Activated B cell treated with CpG ODN at 0.5 μM for 24 hours (primary cell): Measurements from ENCODE around the gene NDOR1. TPM values are rescaled to one million over a fixed set of nuclear protein-coding genes. Genes with fewer than 3 reads are reported as not detected.

Experiments
- ATAC-seq: fragments of 200-7000 bp; cut with Tn5 transposase; one replicate; pipeline ENCODE4 v1.10.0; 2021; ENCODE audit warnings: low read depth, mild to moderate bottlenecking, moderate library complexity
- CTCF ChIA-PET: fragments of 350-600 bp; sonication (Branson Sonifier 250); formaldehyde crosslinking; loops from one replicate; lab custom pipeline; 2021; ENCODE audit warnings: antibody characterized with exemption; lab: Charles Lee
- POLR2A ChIA-PET: fragments of 350-600 bp; sonication (Branson Sonifier 250); formaldehyde crosslinking; loops from one replicate; lab custom pipeline; 2021; ENCODE audit warnings: antibody characterized with exemption; lab: Charles Lee
- DNase-seq: peaks from one replicate; pipeline ENCODE4 v3.0.0; 2022
- H3K27ac Mint-ChIP-seq: one replicate; pipeline ENCODE4 v1.8.0; 2020; ENCODE audit warnings: mixed read lengths
- H3K27me3 Mint-ChIP-seq: one replicate; pipeline ENCODE4 v1.8.0; 2021; ENCODE audit warnings: mixed read lengths
- H3K36me3 Mint-ChIP-seq: one replicate; pipeline ENCODE4 v1.8.0; 2021; ENCODE audit warnings: low read depth, mixed read lengths
- H3K4me1 Mint-ChIP-seq: one replicate; pipeline ENCODE4 v1.8.0; 2021; ENCODE audit warnings: mixed read lengths
- H3K4me3 Mint-ChIP-seq: one replicate; pipeline ENCODE4 v1.8.0; 2020; ENCODE audit warnings: mild to moderate bottlenecking, mixed read lengths
- H3K9me3 Mint-ChIP-seq: one replicate; pipeline ENCODE4 v1.8.0; 2020; ENCODE audit warnings: mixed read lengths
- intact Hi-C: fragments of 100-400 bp; cut with micrococcal nuclease; formaldehyde crosslinking; loops from one replicate; pipeline ENCODE4 v1.15.1; 2024
- total RNA-seq: library from RNA; stranded (reverse); gene quantifications from 2 replicates; pipeline ENCODE4 v1.2.3, GENCODE V29; 2022
- TF ChIP-seq, protein P1 (sequence below): fragments of 200-600 bp; IDR thresholded peaks from one replicate; pipeline ENCODE4 v1.8.0; 2022; ENCODE audit warnings: antibody characterized with exemption, mild to moderate bottlenecking

NDOR1 gene
- total RNA-seq, 1 donor from 2014 or later = 38.7 TPM

- Mint-ChIP-seq H3K9me3 (no peaks in the 10 kb centered on the region), H3K27ac (no peak overlapping the region), H3K4me1 (peaks cover 12% of the 10 kb centered on the region), H3K4me3 (no peak overlapping the region), H3K27me3 (no peaks in the 10 kb centered on the region), H3K36me3 (peaks cover 8% of the 10 kb centered on the region)
- DNase-seq = no peak
- TF ChIP-seq, protein P1, sequence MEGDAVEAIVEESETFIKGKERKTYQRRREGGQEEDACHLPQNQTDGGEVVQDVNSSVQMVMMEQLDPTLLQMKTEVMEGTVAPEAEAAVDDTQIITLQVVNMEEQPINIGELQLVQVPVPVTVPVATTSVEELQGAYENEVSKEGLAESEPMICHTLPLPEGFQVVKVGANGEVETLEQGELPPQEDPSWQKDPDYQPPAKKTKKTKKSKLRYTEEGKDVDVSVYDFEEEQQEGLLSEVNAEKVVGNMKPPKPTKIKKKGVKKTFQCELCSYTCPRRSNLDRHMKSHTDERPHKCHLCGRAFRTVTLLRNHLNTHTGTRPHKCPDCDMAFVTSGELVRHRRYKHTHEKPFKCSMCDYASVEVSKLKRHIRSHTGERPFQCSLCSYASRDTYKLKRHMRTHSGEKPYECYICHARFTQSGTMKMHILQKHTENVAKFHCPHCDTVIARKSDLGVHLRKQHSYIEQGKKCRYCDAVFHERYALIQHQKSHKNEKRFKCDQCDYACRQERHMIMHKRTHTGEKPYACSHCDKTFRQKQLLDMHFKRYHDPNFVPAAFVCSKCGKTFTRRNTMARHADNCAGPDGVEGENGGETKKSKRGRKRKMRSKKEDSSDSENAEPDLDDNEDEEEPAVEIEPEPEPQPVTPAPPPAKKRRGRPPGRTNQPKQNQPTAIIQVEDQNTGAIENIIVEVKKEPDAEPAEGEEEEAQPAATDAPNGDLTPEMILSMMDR = no peak
- POLR2A ChIA-PET = interaction anchor here (0.8 kb wide), 1 partner anchor 28 kb away, joined by 5 read pairs; no protein-coding TSS in a partner anchor
- no peak for ATAC-seq
- CTCF ChIA-PET = no interaction called here
- intact Hi-C loops = no loop called here
Measured at GRCh38 chr9:137194909-137195308, 10.6 kb upstream of the NDOR1 start.

DNA sequence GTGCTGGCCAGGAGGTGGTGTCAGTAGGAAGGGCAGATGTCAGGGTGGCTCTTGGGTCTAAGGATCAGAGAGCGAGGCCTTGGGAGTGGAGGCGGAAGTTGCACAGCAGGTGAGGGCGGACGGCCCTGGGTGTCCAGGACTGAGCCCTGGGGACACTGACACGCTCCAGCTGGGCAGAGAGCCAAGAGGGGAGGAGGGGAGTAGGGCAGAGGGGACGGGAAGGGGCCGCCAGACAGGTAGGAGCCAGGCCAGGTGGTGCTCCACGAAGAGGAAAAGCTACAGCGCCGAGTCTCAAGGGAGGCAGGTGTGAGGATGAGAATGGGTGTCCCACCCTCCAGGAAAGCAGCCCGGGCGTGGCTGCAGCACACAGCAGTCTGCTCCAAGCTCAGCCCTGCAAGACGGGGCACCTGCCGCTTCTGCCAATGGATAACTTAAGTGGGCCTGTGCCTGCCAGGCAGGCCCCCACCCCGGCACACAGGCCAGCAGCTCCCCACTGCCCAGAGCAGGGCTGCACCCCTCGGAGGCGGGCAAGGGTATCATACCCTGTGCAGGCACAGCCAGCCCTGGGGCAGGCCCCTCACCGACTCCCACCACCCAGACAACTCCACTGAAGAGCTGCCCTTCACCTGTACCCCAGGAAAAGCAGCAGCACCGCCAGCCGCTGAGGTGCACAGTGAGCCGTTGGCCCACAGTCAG lies 9.8 kb upstream of the NDOR1 start:
- ChIA-PET POLR2A (interaction anchor here (0.6 to 0.8 kb wide), 2 partner anchors 28 to 65 kb away, joined by 4 to 5 read pairs; no protein-coding TSS in a partner anchor), CTCF (no interaction called here)
- no peaks in the 10 kb centered on the region for H3K9me3 Mint-ChIP-seq
- TF ChIP-seq, protein P1 = no peak
- H3K27ac Mint-ChIP-seq = no peak overlapping the region
- intact Hi-C loops = no loop called here
- no peak overlapping the region for H3K4me3 Mint-ChIP-seq
- ATAC-seq = no peak
- no peak for DNase-seq
- H3K27me3 Mint-ChIP-seq = no peaks in the 10 kb centered on the region
- H3K36me3 Mint-ChIP-seq = peaks cover 5% of the 10 kb centered on the region
- peaks cover 9% of the 10 kb centered on the region for H3K4me1 Mint-ChIP-seq

- Mint-ChIP-seq H3K4me3 (peak overlapping the region; percentile 4), H3K36me3 (peaks cover 1% of the 10 kb centered on the region), H3K27ac (no peak overlapping the region), H3K4me1 (peaks cover 25% of the 10 kb centered on the region), H3K9me3 (no peaks in the 10 kb centered on the region), H3K27me3 (no peaks in the 10 kb centered on the region)
- ATAC-seq = no peak
- ChIA-PET CTCF (no interaction called here), POLR2A (interaction anchor here (0.6 to 3.7 kb wide), 4 partner anchors 9 to 73 kb away, joined by 3 to 17 read pairs (median 4); partner anchors contain the start of genes ANAPC2, SSNA1 and TUBB4B)
- TF ChIP-seq, protein P1 = no peak
- no peak for DNase-seq
- intact Hi-C loops = no loop called here
Measured at GRCh38 chr9:137198051-137198901, 7.2 kb upstream of the NDOR1 start.

DNA sequence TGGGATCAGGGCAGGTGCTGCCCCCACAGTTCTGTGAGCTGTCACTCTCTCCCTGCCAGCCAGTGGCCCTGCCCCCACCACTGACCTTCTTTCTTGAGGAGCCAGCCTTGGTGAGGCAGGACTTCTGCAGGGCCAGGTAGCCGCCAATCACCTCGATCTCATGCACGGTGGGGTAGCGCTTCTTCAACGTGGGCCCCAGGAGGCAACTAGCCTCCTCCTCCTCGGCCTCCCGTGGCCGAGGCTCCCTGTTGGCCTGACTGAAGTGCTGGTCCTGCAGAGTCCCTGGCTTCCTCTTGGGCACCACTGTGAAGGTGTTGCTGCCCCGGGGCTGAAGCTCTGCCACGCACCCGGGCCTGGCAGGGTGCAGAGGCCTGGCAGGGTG lies 6.6 kb upstream of the NDOR1 start:
- peak overlapping the region; percentile 4 for H3K4me3 Mint-ChIP-seq
- no peaks in the 10 kb centered on the region for H3K9me3 Mint-ChIP-seq
- intact Hi-C loops = no loop called here
- H3K36me3 Mint-ChIP-seq = peaks cover 1% of the 10 kb centered on the region
- ATAC-seq = no peak
- ChIA-PET CTCF (no interaction called here), POLR2A (interaction anchor here (0.6 to 3.7 kb wide), 4 partner anchors 10 to 74 kb away, joined by 3 to 17 read pairs (median 4); partner anchors contain the start of genes ANAPC2, SSNA1 and TUBB4B)
- no peak overlapping the region for H3K27ac Mint-ChIP-seq
- H3K27me3 Mint-ChIP-seq = no peaks in the 10 kb centered on the region
- H3K4me1 Mint-ChIP-seq = peaks cover 28% of the 10 kb centered on the region
- DNase-seq = no peak
- TF ChIP-seq, protein P1 = no peak
